ENCODE data around the gene BABAM2.

BABAM2 gene

DNA sequence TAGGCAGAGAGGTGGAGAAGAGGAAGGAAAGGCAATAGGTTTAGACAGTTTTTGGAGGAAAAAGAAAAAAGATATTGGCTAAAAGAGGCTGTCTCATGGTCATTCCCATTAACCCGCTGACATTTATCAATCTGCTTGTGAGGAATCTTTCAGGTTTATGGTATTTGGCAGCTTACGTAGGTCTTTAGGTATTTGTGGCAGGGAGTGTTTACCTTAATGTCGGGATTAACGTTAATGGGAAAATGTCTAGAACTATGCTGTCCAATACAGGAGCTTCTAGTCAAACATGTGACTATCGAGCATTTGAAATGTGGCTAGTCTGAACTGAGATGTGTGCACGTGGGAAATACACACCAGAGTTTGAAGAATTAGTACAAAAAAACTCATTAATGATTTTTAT, 144.2 kb downstream of the BABAM2 start:
- H3K27ac ChIP-seq (ENCODE audit: low read depth, low read length) = no peak overlapping the region
- no peak overlapping the region for H3K4me3 ChIP-seq (ENCODE audit: low read length)
- H3K4me1 ChIP-seq (ENCODE audit: control insufficient read depth, insufficient read depth, low read length) = no peaks in the 10 kb centered on the region
- no peaks in the 10 kb centered on the region for H3K36me3 ChIP-seq (ENCODE audit: control insufficient read depth, insufficient read depth, low read length)
- H3K27me3 ChIP-seq (ENCODE audit: control insufficient read depth, insufficient read depth, low read length) = no peaks in the 10 kb centered on the region
- no peak overlapping the region for H3K9ac ChIP-seq (ENCODE audit: low read length)

GRCh38 chr2:28035163-28035690, 144.7 kb downstream of the BABAM2 start:
- Histone ChIP-seq H3K4me1 (ENCODE audit: control insufficient read depth, insufficient read depth, low read length) (no peaks in the 10 kb centered on the region), H3K9ac (ENCODE audit: low read length) (no peak overlapping the region), H3K27me3 (ENCODE audit: control insufficient read depth, insufficient read depth, low read length) (no peaks in the 10 kb centered on the region), H3K4me3 (ENCODE audit: low read length) (no peak overlapping the region), H3K36me3 (ENCODE audit: control insufficient read depth, insufficient read depth, low read length) (no peaks in the 10 kb centered on the region), H3K27ac (ENCODE audit: low read depth, low read length) (no peak overlapping the region)

GRCh38 chr2:28035816-28036215, 145.3 kb downstream of the BABAM2 start:
- H3K4me1 ChIP-seq (ENCODE audit: control insufficient read depth, insufficient read depth, low read length) = no peaks in the 10 kb centered on the region
- no peaks in the 10 kb centered on the region for H3K27me3 ChIP-seq (ENCODE audit: control insufficient read depth, insufficient read depth, low read length)
- H3K27ac ChIP-seq (ENCODE audit: low read depth, low read length) = no peak overlapping the region
- no peak overlapping the region for H3K9ac ChIP-seq (ENCODE audit: low read length)
- H3K4me3 ChIP-seq (ENCODE audit: low read length) = no peak overlapping the region
- no peaks in the 10 kb centered on the region for H3K36me3 ChIP-seq (ENCODE audit: control insufficient read depth, insufficient read depth, low read length)

- H3K9ac ChIP-seq (ENCODE audit: low read length) = no peak overlapping the region
- H3K27ac ChIP-seq (ENCODE audit: low read depth, low read length) = no peak overlapping the region
- no peaks in the 10 kb centered on the region for H3K4me1 ChIP-seq (ENCODE audit: control insufficient read depth, insufficient read depth, low read length)
Measured at GRCh38 chr2:28036307-28036706, 145.8 kb downstream of the BABAM2 start.

DNA sequence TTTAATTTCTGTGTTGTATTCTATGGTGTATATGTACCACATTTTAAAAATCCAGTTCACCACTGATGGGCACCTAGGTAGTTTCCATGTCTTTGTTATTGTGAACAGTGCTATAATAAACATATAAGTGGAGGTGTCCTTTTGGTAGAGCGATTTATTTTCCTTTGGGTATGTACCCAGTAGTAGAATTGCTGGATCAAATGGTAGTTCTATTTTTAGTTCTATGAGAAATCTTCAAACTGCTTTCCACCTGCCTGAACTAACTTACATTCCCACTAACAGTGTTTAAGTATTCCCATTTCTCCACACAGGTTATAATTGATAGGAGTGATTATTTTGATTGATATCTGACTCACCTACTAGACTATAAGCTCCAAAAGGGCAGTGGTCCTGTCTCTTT, 148.2 kb downstream of the BABAM2 start:
- no peak overlapping the region for H3K27ac ChIP-seq (ENCODE audit: low read depth, low read length)
- no peaks in the 10 kb centered on the region for H3K27me3 ChIP-seq (ENCODE audit: control insufficient read depth, insufficient read depth, low read length)

More at GRCh38 chr2:28036307-28036706, 145.8 kb downstream of the BABAM2 start:
- no peaks in the 10 kb centered on the region for H3K36me3 ChIP-seq (ENCODE audit: control insufficient read depth, insufficient read depth, low read length)
- H3K4me3 ChIP-seq (ENCODE audit: low read length) = no peak overlapping the region
- H3K27me3 ChIP-seq (ENCODE audit: control insufficient read depth, insufficient read depth, low read length) = no peaks in the 10 kb centered on the region

GRCh38 chr2:28045676-28046351, 155.3 kb downstream of the BABAM2 start:
- no peak overlapping the region for H3K27ac ChIP-seq (ENCODE audit: low read depth, low read length)
- H3K27me3 ChIP-seq (ENCODE audit: control insufficient read depth, insufficient read depth, low read length) = no peaks in the 10 kb centered on the region
- H3K9ac ChIP-seq (ENCODE audit: low read length) = no peak overlapping the region
- no peak overlapping the region for H3K4me3 ChIP-seq (ENCODE audit: low read length)
- no peaks in the 10 kb centered on the region for H3K4me1 ChIP-seq (ENCODE audit: control insufficient read depth, insufficient read depth, low read length)
- H3K36me3 ChIP-seq (ENCODE audit: control insufficient read depth, insufficient read depth, low read length) = no peaks in the 10 kb centered on the region

More for the DNA sequence above, 148.2 kb downstream of the BABAM2 start:
- H3K9ac ChIP-seq (ENCODE audit: low read length) = no peak overlapping the region
- no peak overlapping the region for H3K4me3 ChIP-seq (ENCODE audit: low read length)
- no peaks in the 10 kb centered on the region for H3K4me1 ChIP-seq (ENCODE audit: control insufficient read depth, insufficient read depth, low read length)
- H3K36me3 ChIP-seq (ENCODE audit: control insufficient read depth, insufficient read depth, low read length) = no peaks in the 10 kb centered on the region

GRCh38 chr2:28046921-28047320, 156.4 kb downstream of the BABAM2 start:
- Histone ChIP-seq H3K4me3 (ENCODE audit: low read length) (no peak overlapping the region), H3K27ac (ENCODE audit: low read depth, low read length) (no peak overlapping the region), H3K4me1 (ENCODE audit: control insufficient read depth, insufficient read depth, low read length) (no peaks in the 10 kb centered on the region), H3K9ac (ENCODE audit: low read length) (no peak overlapping the region), H3K27me3 (ENCODE audit: control insufficient read depth, insufficient read depth, low read length) (no peaks in the 10 kb centered on the region), H3K36me3 (ENCODE audit: control insufficient read depth, insufficient read depth, low read length) (no peaks in the 10 kb centered on the region)

DNA sequence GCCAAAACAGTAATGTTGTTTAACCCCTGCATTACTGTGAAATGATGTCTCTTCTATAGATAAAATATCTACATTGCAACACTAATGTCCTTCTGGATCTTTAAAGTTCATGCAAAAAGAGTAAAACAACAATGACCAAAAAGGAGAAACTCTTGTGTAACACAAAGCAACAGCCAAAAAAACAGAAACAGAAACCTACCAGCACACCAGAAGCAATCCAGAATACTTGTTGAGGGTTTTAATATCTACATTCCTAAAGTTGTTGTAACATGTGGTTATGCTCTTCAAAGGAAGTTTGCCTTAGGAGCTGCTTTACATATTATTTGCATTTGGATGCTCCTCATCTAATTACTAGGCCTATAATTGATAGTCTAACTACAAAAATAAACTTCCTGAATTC, 157.2 kb downstream of the BABAM2 start:
- H3K27ac ChIP-seq (ENCODE audit: low read depth, low read length) = no peak overlapping the region
- no peaks in the 10 kb centered on the region for H3K27me3 ChIP-seq (ENCODE audit: control insufficient read depth, insufficient read depth, low read length)
- no peak overlapping the region for H3K9ac ChIP-seq (ENCODE audit: low read length)
- H3K4me3 ChIP-seq (ENCODE audit: low read length) = no peak overlapping the region
- no peaks in the 10 kb centered on the region for H3K36me3 ChIP-seq (ENCODE audit: control insufficient read depth, insufficient read depth, low read length)
- H3K4me1 ChIP-seq (ENCODE audit: control insufficient read depth, insufficient read depth, low read length) = no peaks in the 10 kb centered on the region

- Histone ChIP-seq H3K27me3 (ENCODE audit: control insufficient read depth, insufficient read depth, low read length) (no peaks in the 10 kb centered on the region), H3K4me1 (ENCODE audit: control insufficient read depth, insufficient read depth, low read length) (peaks cover 1% of the 10 kb centered on the region), H3K36me3 (ENCODE audit: control insufficient read depth, insufficient read depth, low read length) (no peaks in the 10 kb centered on the region), H3K9ac (ENCODE audit: low read length) (no peak overlapping the region), H3K4me3 (ENCODE audit: low read length) (no peak overlapping the region), H3K27ac (ENCODE audit: low read depth, low read length) (no peak overlapping the region)
Measured at GRCh38 chr2:28048341-28048740, 157.8 kb downstream of the BABAM2 start.

DNA sequence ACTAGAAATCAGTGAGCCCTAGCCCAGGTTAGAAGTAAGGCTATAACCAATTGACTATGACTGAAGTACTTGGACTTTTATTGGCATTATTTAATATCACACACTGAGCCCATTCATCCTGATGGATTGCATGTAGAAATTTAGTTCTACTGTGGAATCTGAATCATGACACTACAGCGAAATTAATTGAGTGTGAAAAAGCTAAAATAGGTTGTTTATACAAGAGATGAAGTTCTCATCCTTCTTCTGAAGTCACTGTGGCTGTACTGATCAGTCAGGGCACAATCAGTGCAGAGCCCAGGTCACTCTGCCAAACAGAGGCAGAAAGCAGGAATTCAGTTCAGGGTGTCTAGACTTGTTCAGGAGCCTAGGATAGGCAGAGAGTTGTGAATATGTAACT, 158.9 kb downstream of the BABAM2 start:
- H3K36me3 ChIP-seq (ENCODE audit: control insufficient read depth, insufficient read depth, low read length) = no peaks in the 10 kb centered on the region
- H3K27me3 ChIP-seq (ENCODE audit: control insufficient read depth, insufficient read depth, low read length) = no peaks in the 10 kb centered on the region
- H3K4me3 ChIP-seq (ENCODE audit: low read length) = no peak overlapping the region
- H3K4me1 ChIP-seq (ENCODE audit: control insufficient read depth, insufficient read depth, low read length) = peaks cover 3% of the 10 kb centered on the region
- H3K9ac ChIP-seq (ENCODE audit: low read length) = no peak overlapping the region
- H3K27ac ChIP-seq (ENCODE audit: low read depth, low read length) = no peak overlapping the region

GRCh38 chr2:28049899-28050298, 159.4 kb downstream of the BABAM2 start:
- Histone ChIP-seq H3K4me1 (ENCODE audit: control insufficient read depth, insufficient read depth, low read length) (peaks cover 3% of the 10 kb centered on the region), H3K27me3 (ENCODE audit: control insufficient read depth, insufficient read depth, low read length) (no peaks in the 10 kb centered on the region), H3K4me3 (ENCODE audit: low read length) (no peak overlapping the region), H3K9ac (ENCODE audit: low read length) (no peak overlapping the region), H3K36me3 (ENCODE audit: control insufficient read depth, insufficient read depth, low read length) (no peaks in the 10 kb centered on the region), H3K27ac (ENCODE audit: low read depth, low read length) (no peak overlapping the region)

DNA sequence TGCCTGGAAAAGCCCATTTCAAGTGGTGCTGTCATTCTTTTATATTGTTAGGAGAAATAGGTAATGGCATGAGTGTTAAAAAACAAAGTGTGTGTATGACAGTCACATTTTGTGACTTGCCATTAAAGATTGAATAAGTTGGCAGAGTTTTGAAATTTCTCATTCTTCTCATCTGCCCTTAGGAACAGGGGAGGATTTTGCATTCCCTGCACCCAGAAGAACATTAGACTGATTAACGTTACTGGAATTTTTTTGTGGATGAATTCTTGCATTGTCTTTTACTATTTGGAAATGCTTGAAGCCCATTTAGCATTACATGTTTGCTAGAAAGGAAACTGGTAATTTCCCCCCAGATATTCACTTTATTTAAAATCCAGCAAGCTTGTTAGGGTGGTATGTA, 162.2 kb downstream of the BABAM2 start:
- no peak overlapping the region for H3K9ac ChIP-seq (ENCODE audit: low read length)
- H3K4me3 ChIP-seq (ENCODE audit: low read length) = no peak overlapping the region
- peaks cover 3% of the 10 kb centered on the region for H3K4me1 ChIP-seq (ENCODE audit: control insufficient read depth, insufficient read depth, low read length)
- H3K36me3 ChIP-seq (ENCODE audit: control insufficient read depth, insufficient read depth, low read length) = no peaks in the 10 kb centered on the region
- no peaks in the 10 kb centered on the region for H3K27me3 ChIP-seq (ENCODE audit: control insufficient read depth, insufficient read depth, low read length)
- no peak overlapping the region for H3K27ac ChIP-seq (ENCODE audit: low read depth, low read length)

DNA sequence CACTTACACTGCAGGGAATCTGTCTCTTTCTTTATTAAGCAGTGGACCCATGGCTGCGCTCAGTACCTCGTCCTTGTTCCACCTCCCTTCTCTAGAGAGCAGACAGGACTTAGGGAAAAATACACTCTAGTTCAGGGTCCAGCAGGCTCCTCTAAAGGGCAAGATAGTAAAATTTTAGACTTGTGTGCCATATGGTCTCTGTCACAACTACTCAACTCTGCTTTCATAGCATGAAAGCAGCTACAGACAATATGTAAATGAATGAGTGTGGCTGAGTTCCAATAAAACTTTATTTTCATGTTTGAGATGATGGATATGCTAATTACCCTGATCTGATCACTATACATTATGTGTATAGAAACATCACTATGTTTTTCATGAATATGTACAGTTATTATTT, 163.1 kb downstream of the BABAM2 start:
- no peaks in the 10 kb centered on the region for H3K27me3 ChIP-seq (ENCODE audit: control insufficient read depth, insufficient read depth, low read length)
- H3K9ac ChIP-seq (ENCODE audit: low read length) = no peak overlapping the region
- no peak overlapping the region for H3K27ac ChIP-seq (ENCODE audit: low read depth, low read length)
- H3K4me1 ChIP-seq (ENCODE audit: control insufficient read depth, insufficient read depth, low read length) = peaks cover 3% of the 10 kb centered on the region
- H3K36me3 ChIP-seq (ENCODE audit: control insufficient read depth, insufficient read depth, low read length) = no peaks in the 10 kb centered on the region
- H3K4me3 ChIP-seq (ENCODE audit: low read length) = no peak overlapping the region
